Activated CD4-positive, alpha-beta memory T cell treated with anti-CD3 and anti-CD28 coated beads for 36 hours (primary cell): ENCODE measurements around the gene FKBP2. TPM values are rescaled to one million over a fixed set of nuclear protein-coding genes. Genes with fewer than 3 reads are reported as not detected.

Experiments
- CTCF ChIA-PET: fragments of 350-600 bp; sonication (Branson Sonifier 250); formaldehyde crosslinking; loops from one replicate; lab custom pipeline; 2021; ENCODE audit warnings: antibody characterized with exemption, inconsistent platforms; lab: Charles Lee
- POLR2A ChIA-PET: fragments of 350-600 bp; sonication (Branson Sonifier 250); formaldehyde crosslinking; loops from one replicate; lab custom pipeline; 2021; ENCODE audit warnings: antibody characterized with exemption; lab: Charles Lee
- DNase-seq: peaks from one replicate; pipeline ENCODE4 v3.0.0-alpha.2; 2020
- H3K27ac Mint-ChIP-seq: one replicate; pipeline ENCODE4 v1.8.0; 2021; ENCODE audit warnings: mixed read lengths
- H3K27me3 Mint-ChIP-seq: one replicate; pipeline ENCODE4 v1.8.0; 2021; ENCODE audit warnings: mixed read lengths
- H3K36me3 Mint-ChIP-seq: one replicate; pipeline ENCODE4 v1.8.0; 2021; ENCODE audit warnings: mixed read lengths
- H3K4me1 Mint-ChIP-seq: one replicate; pipeline ENCODE4 v1.8.0; 2021; ENCODE audit warnings: low read depth, mixed read lengths
- H3K4me3 Mint-ChIP-seq: one replicate; pipeline ENCODE4 v1.8.0; 2021; ENCODE audit warnings: mild to moderate bottlenecking, mixed read lengths
- H3K9me3 Mint-ChIP-seq: one replicate; pipeline ENCODE4 v1.8.0; 2021; ENCODE audit warnings: mixed read lengths
- intact Hi-C: fragments of 100-400 bp; cut with micrococcal nuclease; formaldehyde crosslinking; loops from one replicate; pipeline ENCODE4 v1.15.1; 2023
- total RNA-seq, 2 experiments: library from RNA; stranded (reverse); gene quantifications; one replicate each; pipeline ENCODE4 v1.2.3, GENCODE V29; 2021

FKBP2 gene
- total RNA-seq, 2 experiments from 2014 or later = 28.7 to 34.9 TPM

DNA sequence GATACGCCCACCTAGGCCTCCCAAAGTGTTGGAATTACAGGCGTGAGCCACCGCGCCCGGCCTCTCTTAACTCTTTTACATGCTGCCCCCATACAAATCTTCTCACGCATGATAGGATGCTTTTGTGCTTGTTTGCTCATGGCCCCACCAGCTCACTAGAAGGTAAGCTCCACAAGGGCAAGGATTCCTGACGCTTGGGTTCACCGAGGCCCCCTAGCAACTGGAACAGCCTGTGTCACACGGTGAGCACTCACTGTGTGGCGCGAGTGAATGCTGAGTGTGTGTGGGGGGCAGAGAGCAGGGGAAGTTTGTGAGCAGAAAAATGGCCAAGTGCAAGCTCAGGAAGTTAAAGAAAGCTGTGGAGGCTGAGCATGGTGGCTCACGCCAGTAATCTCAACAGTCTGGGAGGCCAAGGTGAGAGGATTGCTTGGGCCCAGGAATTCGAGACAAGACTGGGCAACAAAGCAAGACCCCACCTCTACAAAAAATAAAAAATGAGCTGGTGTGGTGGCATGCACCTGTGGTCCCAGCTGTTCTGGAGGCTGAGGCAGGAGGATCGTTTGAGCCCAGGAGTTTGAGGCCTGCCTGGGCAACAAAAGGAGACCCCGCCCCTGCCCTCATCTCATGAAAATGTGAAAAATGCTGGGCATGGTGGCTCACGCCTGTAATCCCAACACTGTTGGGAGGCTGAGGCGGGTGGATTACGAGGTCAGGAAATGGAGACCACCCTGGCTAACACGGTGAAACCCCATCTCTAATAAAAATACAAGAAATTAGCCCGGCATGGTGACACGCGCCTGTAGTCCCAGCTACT, 41.3 kb downstream of the FKBP2 start:
- intact Hi-C loops = no loop called here
- Mint-ChIP-seq H3K27me3 (no peaks in the 10 kb centered on the region), H3K27ac (no peak overlapping the region), H3K36me3 (peaks cover 9% of the 10 kb centered on the region), H3K4me3 (no peak overlapping the region), H3K4me1 (peaks cover 14% of the 10 kb centered on the region), H3K9me3 (no peaks in the 10 kb centered on the region)
- no peak for DNase-seq
- POLR2A ChIA-PET = interaction anchor here (0.7 to 1.0 kb wide), 3 partner anchors 11 to 74 kb away, joined by 3 to 4 read pairs (median 3); partner anchors contain the start of gene FKBP2
- CTCF ChIA-PET = interaction anchor here (1.2 to 4.6 kb wide), 2 partner anchors 11 to 20 kb away, joined by 6 to 61 read pairs; partner anchors contain the start of gene CATSPERZ

DNA sequence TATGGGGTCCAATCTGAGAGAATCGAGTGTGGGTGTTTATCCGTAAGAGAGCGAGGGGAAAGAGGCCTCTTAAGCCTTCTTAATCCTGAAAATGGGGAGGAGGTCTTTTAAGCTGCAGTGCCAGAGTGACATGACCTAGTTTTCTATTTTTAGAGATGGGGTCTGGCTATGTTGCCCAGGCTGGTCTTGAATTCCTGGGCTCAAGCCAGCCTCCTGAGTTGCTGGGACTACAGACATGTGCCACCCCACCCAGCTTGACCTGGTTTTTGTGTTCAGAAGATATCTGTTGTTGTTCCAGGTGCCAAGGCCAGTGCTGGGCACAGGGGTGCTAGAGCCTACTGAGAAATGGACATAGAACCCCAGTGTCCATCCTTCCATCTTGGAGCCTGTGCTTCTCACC, 42.2 kb downstream of the FKBP2 start:
- Mint-ChIP-seq H3K9me3 (no peaks in the 10 kb centered on the region), H3K27ac (no peak overlapping the region), H3K4me1 (peaks cover 14% of the 10 kb centered on the region), H3K4me3 (no peak overlapping the region), H3K27me3 (no peaks in the 10 kb centered on the region), H3K36me3 (peaks cover 9% of the 10 kb centered on the region)
- intact Hi-C loops = no loop called here
- CTCF ChIA-PET = interaction anchor here (1.0 to 4.6 kb wide), 4 partner anchors 20 to 79 kb away, joined by 3 to 61 read pairs (median 6); partner anchors contain the start of genes CATSPERZ and PLCB3
- DNase-seq = no peak
- POLR2A ChIA-PET = interaction anchor here (0.8 to 4.0 kb wide), 3 partner anchors 12 to 14 kb away, joined by 3 to 33 read pairs (median 4); no protein-coding TSS in a partner anchor

DNA sequence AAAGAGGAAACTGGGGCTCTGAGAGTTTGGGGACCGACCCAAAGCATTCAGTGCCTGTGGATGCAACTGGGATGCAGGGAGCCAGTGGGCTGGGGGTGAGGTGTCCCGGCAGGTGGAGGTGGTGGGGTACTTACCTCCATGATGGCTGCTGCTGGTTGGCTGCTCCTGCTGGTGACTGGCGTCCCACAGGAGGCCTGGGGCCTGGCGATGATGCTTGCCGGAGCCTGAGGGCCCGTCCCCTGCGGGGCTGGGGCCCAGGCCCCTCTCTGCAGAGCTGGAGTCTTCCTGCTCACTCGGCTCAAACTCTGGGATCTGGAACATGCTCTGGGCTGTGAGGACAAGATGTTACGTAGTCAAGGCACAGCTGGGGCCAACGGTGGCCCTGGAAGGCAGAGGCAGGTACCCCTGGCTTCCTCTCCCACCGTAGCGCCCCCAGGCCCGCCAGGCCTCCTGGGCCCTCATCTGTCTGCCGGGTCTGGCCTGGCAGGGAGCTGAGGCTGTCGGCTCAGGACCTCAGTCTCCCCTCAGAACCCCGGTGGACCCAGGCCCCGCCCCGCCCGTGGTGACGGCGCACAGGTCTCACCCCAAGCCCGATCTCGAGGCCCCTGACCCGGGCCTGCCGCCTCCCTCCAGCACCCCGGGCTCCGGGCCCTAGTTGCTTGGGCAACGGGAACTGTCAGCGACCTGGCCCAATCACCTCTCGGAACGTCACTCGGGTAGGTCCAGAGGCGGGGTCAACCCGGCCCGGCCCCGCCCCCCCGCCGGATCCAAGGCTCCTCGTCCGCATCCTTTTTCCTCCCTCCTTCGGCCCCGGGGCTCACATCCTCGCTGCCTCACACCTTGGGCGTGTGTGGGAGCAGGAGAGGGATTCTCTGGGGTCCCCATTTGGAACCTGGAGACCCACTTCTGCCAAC, 43.4 kb downstream of the FKBP2 start, which contains the start of gene BAD:
BAD (minus strand) TSS at position 618 of the 914 bp plus-strand sequence; CDS start at position 321, 297 bp downstream.
- peak within 1 kb of the TSS; percentile 83 for H3K4me3 Mint-ChIP-seq
- peaks cover 14% of the 10 kb centered on the region for H3K4me1 Mint-ChIP-seq
- H3K27me3 Mint-ChIP-seq = no peaks in the 10 kb centered on the region
- intact Hi-C loops = loop anchor here (2.0 kb wide), 1 partner anchor 44 kb away; the partner anchor contains the start of gene FKBP2
- POLR2A ChIA-PET = interaction anchor here (0.6 to 4.0 kb wide), 13 partner anchors 9 to 80 kb away, joined by 3 to 33 read pairs (median 4); partner anchors contain the start of genes ESRRA, FERMT3, FKBP2 and NUDT22
- H3K36me3 Mint-ChIP-seq = peaks cover 4% of the 10 kb centered on the region
- DNase-seq = peak; percentile 96
- CTCF ChIA-PET = interaction anchor here (0.6 to 4.6 kb wide), 13 partner anchors 10 to 1409 kb away, joined by 3 to 61 read pairs (median 3); partner anchors contain the start of genes CATSPERZ, FERMT3, FKBP2 and PLCB3
- H3K9me3 Mint-ChIP-seq = no peaks in the 10 kb centered on the region
- H3K27ac Mint-ChIP-seq = peak within 1 kb of the TSS; percentile 91

DNA sequence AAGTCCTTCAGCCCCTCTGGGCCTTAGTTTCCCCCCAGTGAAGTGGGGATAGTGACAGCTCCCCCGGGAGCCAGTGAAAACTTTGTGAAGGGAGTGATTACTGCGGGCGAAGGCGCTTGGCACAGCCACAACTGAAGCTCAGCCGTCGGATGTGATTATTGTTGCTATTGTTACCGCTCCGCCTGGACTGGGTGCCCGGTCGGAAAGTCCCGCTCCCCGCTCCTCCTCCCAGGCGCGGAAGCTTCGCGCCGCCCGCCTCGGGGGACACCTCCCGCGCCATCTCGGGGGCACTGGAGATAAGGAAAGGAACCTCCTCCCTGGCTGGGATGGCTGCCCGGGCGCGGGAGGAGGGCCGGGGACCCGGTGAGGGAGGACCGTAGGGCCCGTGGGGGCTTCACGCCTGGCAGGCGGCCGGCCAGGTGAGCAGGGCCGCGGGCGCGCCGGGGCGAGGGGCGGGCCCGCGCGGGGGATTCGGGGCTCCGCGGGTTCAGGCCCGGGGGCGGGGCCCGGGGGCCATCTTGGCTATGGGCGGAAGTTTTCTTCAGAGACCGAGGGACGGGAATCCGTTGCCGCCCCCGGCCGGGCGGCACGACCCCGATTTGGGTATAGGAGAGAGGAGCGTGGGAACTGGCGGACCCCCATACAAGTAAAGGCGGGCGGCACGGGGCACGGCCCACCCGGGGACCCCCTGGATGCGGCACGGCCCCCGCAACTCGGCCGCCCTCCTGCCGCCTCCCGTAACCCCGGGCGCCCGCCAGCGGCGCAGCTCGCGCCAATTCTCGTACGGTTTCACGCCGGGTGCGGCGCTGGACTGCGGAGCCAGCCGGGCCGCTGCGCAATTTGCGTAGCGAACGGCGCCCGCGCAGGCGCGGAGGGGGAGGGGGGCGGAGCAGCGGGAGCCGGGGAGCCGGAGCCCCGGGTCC, 44.3 kb downstream of the FKBP2 start, which contains the start of gene GPR137:
GPR137 (plus strand) TSS at position 887 of the 923 bp plus-strand sequence. CDS start 677 bp downstream, outside the sequence.
- Mint-ChIP-seq H3K4me3 (peak within 1 kb of the TSS; percentile 83), H3K9me3 (no peaks in the 10 kb centered on the region), H3K4me1 (peaks cover 14% of the 10 kb centered on the region), H3K27ac (peak within 1 kb of the TSS; percentile 91), H3K36me3 (peaks cover 4% of the 10 kb centered on the region), H3K27me3 (peaks cover under 1% of the 10 kb centered on the region)
- intact Hi-C loops = loop anchor here (1.0 to 2.0 kb wide), 3 partner anchors 15 to 44 kb away; partner anchors contain the start of genes ESRRA and FKBP2
- POLR2A ChIA-PET = interaction anchor here (0.6 to 4.0 kb wide), 11 partner anchors 10 to 81 kb away, joined by 3 to 33 read pairs (median 4); partner anchors contain the start of genes ESRRA, FERMT3, FKBP2 and NUDT22
- DNase-seq = peak; percentile 91
- CTCF ChIA-PET = interaction anchor here (0.6 to 4.6 kb wide), 10 partner anchors 13 to 81 kb away, joined by 3 to 61 read pairs (median 4); partner anchors contain the start of genes CATSPERZ, FERMT3, FKBP2 and PLCB3

DNA sequence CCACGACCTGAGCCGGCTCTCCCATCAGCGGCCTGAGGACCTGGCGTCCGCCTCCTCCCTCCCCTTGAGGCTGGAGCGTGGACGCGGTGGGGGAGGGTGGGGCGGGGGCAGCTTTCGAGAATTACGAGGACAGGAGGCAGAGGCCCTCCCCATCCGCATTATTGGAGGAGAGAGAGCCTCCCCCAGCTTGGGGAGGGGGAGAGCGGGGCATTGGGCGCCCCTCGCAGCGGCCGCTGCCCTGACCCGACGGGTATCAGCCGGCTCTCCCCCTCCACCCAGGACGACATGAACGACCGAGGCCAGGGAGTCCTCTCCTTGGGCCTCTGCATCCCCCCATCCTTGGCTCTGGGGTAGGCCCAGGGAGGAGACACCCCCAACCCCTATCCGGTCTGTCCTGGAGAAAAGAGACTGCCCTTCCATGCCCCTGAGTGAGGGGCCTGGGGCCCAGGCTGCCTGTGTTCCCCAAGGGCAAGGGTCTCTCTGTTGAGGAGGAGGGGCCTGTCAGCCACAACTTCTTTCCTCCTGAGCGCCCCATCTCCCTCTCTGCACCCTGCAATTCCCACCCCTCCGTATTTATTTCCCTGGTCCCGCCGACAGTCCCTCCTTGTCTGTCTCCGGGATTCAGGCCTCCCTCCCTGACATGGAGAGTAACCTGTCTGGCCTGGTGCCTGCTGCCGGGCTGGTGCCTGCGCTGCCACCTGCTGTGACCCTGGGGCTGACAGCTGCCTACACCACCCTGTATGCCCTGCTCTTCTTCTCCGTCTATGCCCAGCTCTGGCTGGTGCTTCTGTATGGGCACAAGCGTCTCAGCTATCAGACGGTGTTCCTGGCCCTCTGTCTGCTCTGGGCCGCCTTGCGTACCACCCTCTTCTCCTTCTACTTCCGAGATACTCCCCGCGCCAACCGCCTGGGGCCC, 45.2 kb downstream of the FKBP2 start:
- Mint-ChIP-seq H3K36me3 (peaks cover 4% of the 10 kb centered on the region), H3K27me3 (peaks cover 10% of the 10 kb centered on the region), H3K9me3 (no peaks in the 10 kb centered on the region), H3K27ac (peak overlapping the region; percentile 67), H3K4me3 (peak overlapping the region; percentile 78), H3K4me1 (peaks cover 18% of the 10 kb centered on the region)
- CTCF ChIA-PET = interaction anchor here (1.2 to 4.6 kb wide), 3 partner anchors 16 to 45 kb away, joined by 3 to 61 read pairs (median 4); partner anchors contain the start of genes CATSPERZ and FKBP2
- intact Hi-C loops = loop anchor here (1.0 to 2.0 kb wide), 3 partner anchors 16 to 45 kb away; partner anchors contain the start of genes ESRRA and FKBP2
- POLR2A ChIA-PET = interaction anchor here (1.5 to 4.0 kb wide), 3 partner anchors 15 to 40 kb away, joined by 6 to 33 read pairs (median 8); partner anchors contain the start of gene PPP1R14B
- DNase-seq = peak; percentile 54

DNA sequence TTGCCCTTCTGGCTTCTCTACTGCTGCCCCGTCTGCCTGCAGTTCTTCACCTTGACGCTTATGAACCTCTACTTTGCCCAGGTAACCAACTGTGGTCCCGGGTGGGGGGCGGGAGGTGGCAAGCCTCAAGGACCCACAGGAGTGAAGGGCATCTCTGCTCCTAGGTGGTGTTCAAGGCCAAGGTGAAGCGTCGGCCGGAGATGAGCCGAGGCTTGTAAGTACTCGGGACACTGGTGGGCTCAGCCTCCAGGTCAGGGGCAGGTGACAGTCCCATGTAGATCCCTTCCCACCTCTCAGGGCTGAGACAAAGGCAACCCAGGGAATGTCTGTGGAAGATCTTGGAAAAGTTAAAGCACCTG, 45.9 kb downstream of the FKBP2 start:
- Mint-ChIP-seq H3K4me3 (peak overlapping the region; percentile 78), H3K27me3 (peaks cover 10% of the 10 kb centered on the region), H3K9me3 (no peaks in the 10 kb centered on the region), H3K4me1 (peaks cover 18% of the 10 kb centered on the region), H3K27ac (no peak overlapping the region), H3K36me3 (no peaks in the 10 kb centered on the region)
- ChIA-PET CTCF (no interaction called here), POLR2A (interaction anchor here (4.0 kb wide), 1 partner anchor 16 kb away, joined by 33 read pairs; no protein-coding TSS in a partner anchor)
- DNase-seq = no peak
- intact Hi-C loops = no loop called here

DNA sequence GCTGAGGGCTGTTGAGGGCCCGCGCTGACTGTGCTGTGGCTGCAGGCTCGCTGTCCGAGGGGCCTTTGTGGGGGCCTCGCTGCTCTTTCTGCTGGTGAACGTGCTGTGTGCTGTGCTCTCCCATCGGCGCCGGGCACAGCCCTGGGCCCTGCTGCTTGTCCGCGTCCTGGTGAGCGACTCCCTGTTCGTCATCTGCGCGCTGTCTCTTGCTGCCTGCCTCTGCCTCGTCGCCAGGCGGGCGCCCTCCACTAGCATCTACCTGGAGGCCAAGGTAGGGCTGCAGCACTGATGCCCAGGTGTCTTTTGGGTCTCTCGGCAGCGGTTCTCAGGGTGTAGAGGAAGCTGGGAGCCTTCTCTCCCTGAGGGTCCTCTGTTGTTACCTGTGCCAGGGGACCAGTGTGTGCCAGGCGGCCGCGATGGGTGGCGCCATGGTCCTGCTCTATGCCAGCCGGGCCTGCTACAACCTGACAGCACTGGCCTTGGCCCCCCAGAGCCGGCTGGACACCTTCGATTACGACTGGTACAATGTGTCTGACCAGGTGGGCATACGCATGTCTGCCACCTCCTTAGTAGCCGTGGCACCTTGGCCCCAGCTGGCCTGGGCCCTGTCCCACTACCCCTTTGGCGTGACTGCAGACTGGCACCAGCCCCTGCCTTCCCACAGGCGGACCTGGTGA, 46.9 kb downstream of the FKBP2 start:
- POLR2A ChIA-PET = no interaction called here
- H3K36me3 Mint-ChIP-seq = no peaks in the 10 kb centered on the region
- H3K27me3 Mint-ChIP-seq = peaks cover 13% of the 10 kb centered on the region
- no peak overlapping the region for H3K4me3 Mint-ChIP-seq
- H3K4me1 Mint-ChIP-seq = peaks cover 21% of the 10 kb centered on the region
- intact Hi-C loops = no loop called here
- CTCF ChIA-PET = interaction anchor here (7.9 kb wide), 1 partner anchor 15 kb away, joined by 74 read pairs; the partner anchor contains the start of genes CATSPERZ and ESRRA
- no peak for DNase-seq
- H3K9me3 Mint-ChIP-seq = no peaks in the 10 kb centered on the region
- H3K27ac Mint-ChIP-seq = no peak overlapping the region

DNA sequence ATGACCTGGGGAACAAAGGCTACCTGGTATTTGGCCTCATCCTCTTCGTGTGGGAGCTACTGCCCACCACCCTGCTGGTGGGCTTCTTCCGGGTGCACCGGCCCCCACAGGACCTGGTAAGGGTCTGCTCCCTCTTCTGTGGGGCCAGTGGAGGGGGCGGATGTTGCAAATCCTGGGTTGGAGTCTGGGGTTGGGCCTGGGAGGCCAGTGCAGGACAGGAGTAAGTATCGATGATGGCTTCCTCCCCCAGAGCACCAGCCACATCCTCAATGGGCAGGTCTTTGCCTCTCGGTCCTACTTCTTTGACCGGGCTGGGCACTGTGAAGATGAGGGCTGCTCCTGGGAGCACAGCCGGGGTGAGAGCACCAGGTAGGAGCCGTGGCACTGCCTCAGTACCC, 47.5 kb downstream of the FKBP2 start:
- no peaks in the 10 kb centered on the region for H3K9me3 Mint-ChIP-seq
- peaks cover 17% of the 10 kb centered on the region for H3K4me1 Mint-ChIP-seq
- DNase-seq = no peak
- ChIA-PET CTCF (interaction anchor here (7.9 kb wide), 1 partner anchor 15 kb away, joined by 74 read pairs; the partner anchor contains the start of genes CATSPERZ and ESRRA), POLR2A (no interaction called here)
- H3K27ac Mint-ChIP-seq = no peak overlapping the region
- no peak overlapping the region for H3K4me3 Mint-ChIP-seq
- intact Hi-C loops = no loop called here
- H3K27me3 Mint-ChIP-seq = peaks cover 17% of the 10 kb centered on the region
- H3K36me3 Mint-ChIP-seq = no peaks in the 10 kb centered on the region

DNA sequence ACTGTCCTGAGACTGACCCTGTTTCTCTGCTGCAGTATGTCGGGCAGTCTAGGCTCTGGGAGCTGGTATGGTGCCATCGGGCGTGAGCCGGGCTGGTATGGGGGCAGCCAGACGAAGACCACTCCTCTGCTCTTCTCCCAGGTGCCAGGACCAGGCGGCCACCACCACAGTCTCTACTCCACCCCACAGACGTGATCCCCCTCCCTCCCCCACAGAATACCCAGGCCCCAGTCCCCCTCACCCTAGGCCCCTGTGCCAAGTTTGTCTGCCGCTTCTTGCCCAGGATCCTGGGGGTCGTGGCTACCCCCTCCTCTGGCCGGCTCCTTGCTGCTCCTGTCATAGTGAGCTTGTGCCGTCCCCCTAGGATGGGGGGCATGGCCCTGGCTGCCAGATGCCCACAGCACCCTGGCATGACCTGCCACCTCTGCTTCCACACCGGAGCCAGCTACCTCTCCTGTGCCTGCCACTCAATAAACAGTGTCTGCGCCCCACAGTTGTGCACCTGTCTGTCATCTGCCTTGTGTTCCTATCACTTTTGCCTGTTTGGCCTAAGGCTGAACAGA, 48.2 kb downstream of the FKBP2 start:
- Mint-ChIP-seq H3K4me1 (peaks cover 16% of the 10 kb centered on the region), H3K4me3 (no peak overlapping the region), H3K9me3 (no peaks in the 10 kb centered on the region), H3K27me3 (peaks cover 23% of the 10 kb centered on the region), H3K36me3 (no peaks in the 10 kb centered on the region), H3K27ac (no peak overlapping the region)
- ChIA-PET CTCF (interaction anchor here (7.9 kb wide), 1 partner anchor 14 kb away, joined by 74 read pairs; the partner anchor contains the start of genes CATSPERZ and ESRRA), POLR2A (no interaction called here)
- intact Hi-C loops = no loop called here
- DNase-seq = no peak
